Neutrophil (primary cell): ENCODE data around the gene CCDC80.

Experiments
- H3K27ac ChIP-seq: fragments of 200-600 bp; sonication (generic); 2 replicates; pipeline ENCODE4 v1.5.1; 2016; ENCODE audit warnings: mild to moderate bottlenecking, moderate library complexity
- H3K27me3 ChIP-seq: fragments of 200-600 bp; sonication (generic); 2 replicates; pipeline ENCODE4 v1.6.0; 2016; ENCODE audit warnings: mild to moderate bottlenecking
- H3K36me3 ChIP-seq: fragments of 200-600 bp; sonication (generic); 2 replicates; pipeline ENCODE4 v1.5.1; 2017
- H3K4me1 ChIP-seq, 2 experiments: fragments of 200-600 bp in 1 of 2; sonication (generic) in 1 of 2; 1 replicate in 1 of 2; 2 replicates in 1 of 2; pipeline versions ENCODE4 v1.5.1 to v1.6.1; 2013 to 2016; ENCODE audit warnings: low read depth in 1 of 2, low read length in 1 of 2, mild to moderate bottlenecking in 1 of 2, moderate library complexity in 1 of 2; ENCODE audit not compliant: control insufficient read depth in 1 of 2, insufficient read depth in 1 of 2
- H3K4me3 ChIP-seq, 2 experiments: fragments of 200-600 bp in 1 of 2; sonication (generic) in 1 of 2; 1 replicate in 1 of 2; 2 replicates in 1 of 2; pipeline ENCODE4 v1.5.1; 2013 to 2016; ENCODE audit warnings: low read depth in 1 of 2, low read length in 1 of 2, mild to moderate bottlenecking in 1 of 2, moderate library complexity in 1 of 2
- H3K9me3 ChIP-seq: fragments of 200-600 bp; sonication (generic); 2 replicates; pipeline ENCODE4 v1.5.1; 2016
- CTCF ChIP-seq: fragments of 200-600 bp; sonication (generic); IDR thresholded peaks from 2 replicates; pipeline ENCODE4 v1.5.1; 2016; ENCODE audit warnings: antibody characterized with exemption

CCDC80 gene

DNA sequence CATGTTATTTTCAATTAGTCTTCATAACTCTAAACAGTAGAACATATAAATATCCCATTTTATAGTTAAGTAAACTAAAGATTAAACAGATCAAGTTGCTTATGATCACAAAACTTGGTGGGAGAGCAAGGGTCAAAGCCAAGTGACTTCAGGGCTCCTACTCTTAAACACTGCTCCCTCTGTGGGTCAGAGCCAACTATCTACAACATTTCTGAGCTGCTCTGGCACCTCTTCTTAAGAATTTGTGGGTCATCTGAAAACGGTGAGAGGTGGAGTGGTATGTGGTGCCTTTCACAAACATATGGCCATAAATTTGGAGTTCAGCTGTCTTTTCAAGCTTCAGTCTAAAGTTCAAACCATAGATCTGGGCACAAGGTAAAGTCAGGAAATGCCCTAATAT lies 90.1 kb downstream of the CCDC80 start:
- H3K9me3 ChIP-seq = no peaks in the 10 kb centered on the region
- H3K27me3 ChIP-seq = no peaks in the 10 kb centered on the region
- H3K27ac ChIP-seq = peak overlapping the region; percentile 1
- no peak overlapping the region for H3K4me3 ChIP-seq
- H3K4me1 ChIP-seq = peaks cover 30 to 36% of the 10 kb centered on the region in 2 experiments
- H3K36me3 ChIP-seq = peaks cover 41% of the 10 kb centered on the region
- TF ChIP-seq CTCF = no peak
